ENCODE data around the gene CHD2.

- TF ChIP-seq, protein P1, sequence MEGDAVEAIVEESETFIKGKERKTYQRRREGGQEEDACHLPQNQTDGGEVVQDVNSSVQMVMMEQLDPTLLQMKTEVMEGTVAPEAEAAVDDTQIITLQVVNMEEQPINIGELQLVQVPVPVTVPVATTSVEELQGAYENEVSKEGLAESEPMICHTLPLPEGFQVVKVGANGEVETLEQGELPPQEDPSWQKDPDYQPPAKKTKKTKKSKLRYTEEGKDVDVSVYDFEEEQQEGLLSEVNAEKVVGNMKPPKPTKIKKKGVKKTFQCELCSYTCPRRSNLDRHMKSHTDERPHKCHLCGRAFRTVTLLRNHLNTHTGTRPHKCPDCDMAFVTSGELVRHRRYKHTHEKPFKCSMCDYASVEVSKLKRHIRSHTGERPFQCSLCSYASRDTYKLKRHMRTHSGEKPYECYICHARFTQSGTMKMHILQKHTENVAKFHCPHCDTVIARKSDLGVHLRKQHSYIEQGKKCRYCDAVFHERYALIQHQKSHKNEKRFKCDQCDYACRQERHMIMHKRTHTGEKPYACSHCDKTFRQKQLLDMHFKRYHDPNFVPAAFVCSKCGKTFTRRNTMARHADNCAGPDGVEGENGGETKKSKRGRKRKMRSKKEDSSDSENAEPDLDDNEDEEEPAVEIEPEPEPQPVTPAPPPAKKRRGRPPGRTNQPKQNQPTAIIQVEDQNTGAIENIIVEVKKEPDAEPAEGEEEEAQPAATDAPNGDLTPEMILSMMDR (IDR thresholded peaks at IDR 0.05), result no peak
- TF ChIP-seq POLR2A (IDR thresholded peaks at IDR 0.05) (no peak), EP300 (IDR thresholded peaks at IDR 0.05) (no peak), POLR2AphosphoS5 (IDR thresholded peaks at IDR 0.05) (peak in 1 of 4 donors; percentile 2)
Observed at GRCh38 chr15:93049233-93049632, 149.1 kb downstream of the CHD2 start.

All from sigmoid colon (tissue), 4 donors.